Daoy (cell line): ENCODE measurements around the gene PHAX. TPM values are rescaled to one million over a fixed set of nuclear protein-coding genes. Genes with fewer than 3 reads are reported as not detected.
A peak's percentile ranks its signal among the peaks of the same experiment; 100 is the strongest.
"Not testable (repeated sequence)": the region's sequence is repeated elsewhere in the genome, so short reads cannot be mapped to it uniquely, and the experiment has no call there.

Experiments used
- DNase-seq: peaks from one replicate; pipeline ENCODE4 v3.0.0-alpha.2; 2015; ENCODE audit warnings: low read depth
- total RNA-seq: library from RNA; depleted of rRNA; stranded (reverse); fragments of >200 nt; shearing (Covaris generic); gene quantifications from 2 replicates; pipeline ENCODE4 v1.2.3, GENCODE V29; 2014

Gene PHAX
- total RNA-seq, 1 experiment from 2014 or later, result 85.0 TPM

DNA sequence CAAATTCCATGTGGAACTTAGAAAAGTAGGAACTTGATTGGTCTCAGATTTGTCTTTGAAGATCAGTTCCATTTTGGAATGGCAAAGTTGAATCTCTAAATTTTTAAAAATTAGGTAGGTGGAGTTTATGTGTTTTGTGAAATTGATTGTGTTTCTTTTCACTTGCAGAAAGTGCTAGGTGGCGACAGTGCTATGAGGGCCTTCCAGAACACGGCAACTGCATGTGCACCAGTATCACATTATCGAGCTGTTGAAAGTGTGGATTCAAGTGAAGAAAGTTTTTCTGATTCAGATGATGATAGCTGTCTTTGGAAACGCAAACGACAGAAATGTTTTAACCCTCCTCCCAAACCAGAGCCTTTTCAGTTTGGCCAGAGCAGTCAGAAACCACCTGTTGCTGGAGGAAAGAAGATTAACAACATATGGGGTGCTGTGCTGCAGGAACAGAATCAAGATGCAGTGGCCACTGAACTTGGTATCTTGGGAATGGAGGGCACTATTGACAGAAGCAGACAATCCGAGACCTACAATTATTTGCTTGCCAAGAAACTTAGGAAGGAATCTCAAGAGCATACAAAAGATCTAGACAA, 2.8 kb downstream of the PHAX start:
- DNase-seq, result no peak

DNA sequence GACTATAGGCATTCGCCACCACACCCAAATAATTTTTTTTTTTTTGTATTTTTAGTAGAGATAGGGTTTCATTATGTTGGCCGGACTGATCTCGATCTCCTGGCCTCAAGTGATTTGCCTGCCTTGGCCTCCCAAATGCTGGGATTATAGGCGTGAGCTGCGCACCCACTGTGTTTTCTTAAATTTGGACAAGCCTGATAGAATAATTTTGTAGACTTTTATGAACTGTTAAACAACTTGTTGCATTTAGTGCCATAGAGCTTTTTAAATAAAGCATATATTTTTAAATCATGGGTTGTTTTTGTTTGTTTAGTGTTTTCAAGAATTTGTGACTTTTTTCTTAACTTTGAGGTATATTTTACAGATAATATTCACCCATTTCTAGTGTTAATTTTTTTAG, 4.8 kb downstream of the PHAX start:
- no peak for DNase-seq

DNA sequence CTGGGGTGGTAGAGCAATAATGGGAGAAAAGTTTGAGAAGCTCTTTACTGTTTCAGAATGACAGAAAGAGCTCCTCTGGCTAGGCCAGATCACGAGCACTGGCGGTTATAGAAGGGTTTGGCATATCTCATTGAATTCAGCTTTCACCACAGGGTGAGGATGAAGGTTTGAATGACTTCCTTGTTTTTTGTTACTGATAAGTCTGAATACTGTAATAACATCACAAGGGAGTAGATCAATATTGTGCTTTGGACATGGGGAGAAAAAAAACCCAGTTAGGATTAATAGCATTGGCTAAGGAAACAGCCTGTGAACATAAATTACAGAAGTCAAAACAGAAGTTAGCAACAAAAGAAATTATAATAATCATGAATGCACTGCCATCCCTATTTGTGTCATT, 9.4 kb downstream of the PHAX start:
- no peak for DNase-seq

DNA sequence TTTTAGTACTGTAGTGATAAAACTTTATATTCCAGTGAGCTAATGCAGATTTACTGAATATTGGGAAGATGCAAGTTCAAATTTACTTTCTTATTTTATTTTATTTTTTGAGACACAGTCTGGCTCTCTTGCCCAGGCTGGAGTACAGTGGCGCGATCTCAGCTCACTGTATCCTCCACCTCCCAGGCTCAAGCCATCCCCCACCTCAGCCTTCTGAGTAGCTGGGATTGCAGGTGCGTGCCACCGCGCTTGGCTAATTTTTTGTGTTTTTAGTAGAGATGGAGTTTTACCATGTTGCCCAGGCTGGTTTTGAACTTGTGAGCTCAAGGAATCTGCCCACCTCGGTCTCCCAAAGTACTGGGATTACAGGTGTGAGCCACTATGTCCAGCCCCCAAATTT, 9.9 kb downstream of the PHAX start:
- no peak for DNase-seq

- DNase-seq, result no peak
These were observed 13.3 kb downstream of the PHAX start for GRCh38 chr5:126613941-126614592.

DNA sequence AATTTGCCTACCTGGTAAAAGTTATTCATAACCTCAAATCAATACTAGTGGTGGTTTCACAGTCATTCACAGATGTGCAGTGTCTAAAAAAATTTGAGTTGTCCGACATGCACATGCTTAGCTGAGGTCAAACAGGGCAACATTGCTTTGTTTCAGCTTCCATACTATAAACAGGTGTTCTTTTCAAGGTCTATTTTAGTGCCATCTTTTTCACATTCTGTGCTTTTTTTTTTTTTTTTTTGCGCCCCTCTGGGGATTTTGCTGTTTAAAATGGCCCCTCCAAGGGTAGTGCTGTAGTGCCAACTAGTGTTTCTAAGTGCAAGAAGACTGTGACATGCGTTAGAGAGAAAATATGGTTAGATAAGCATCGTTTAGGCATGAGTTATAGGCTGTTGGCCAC, 14.5 kb downstream of the PHAX start:
- DNase-seq, result no peak

DNA sequence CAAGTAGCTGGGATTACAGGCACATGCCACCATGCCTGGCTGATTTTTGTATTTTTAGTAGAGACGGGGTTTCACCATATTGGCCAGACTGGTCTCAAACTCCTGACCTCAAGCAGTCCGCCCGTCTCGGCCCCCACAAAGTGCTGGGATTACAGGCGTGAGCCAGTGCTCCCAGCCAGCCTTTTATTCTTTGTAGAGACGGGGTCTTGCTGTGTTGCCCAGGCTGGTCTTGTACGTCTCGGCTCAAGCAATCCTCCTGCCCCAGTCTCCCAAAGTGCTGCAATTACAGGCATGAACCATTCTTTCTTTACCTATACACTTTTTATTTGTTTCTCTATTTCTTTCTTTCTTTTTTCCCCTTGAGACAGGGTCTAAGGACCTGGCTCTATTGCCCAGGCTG, 16.9 kb downstream of the PHAX start:
- DNase-seq, result not testable (repeated sequence)

DNA sequence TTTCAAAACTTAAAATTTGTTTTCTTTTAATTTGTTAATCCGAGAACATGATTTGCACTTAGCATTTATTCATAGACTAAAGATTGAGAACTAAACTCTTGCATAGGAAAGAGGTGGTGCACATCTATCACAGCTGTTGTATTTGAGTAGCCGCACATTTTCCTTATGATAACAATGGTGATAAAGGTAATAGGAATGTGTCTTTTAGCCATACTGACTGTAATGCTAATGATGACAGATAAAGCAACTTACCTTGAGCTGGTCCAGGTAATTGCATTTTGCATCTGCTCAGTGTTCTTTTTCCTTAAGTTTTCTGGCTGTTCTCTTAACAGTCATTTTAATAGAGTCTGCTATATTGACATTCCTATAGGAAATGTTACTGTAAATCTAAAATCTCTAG, 19.0 kb downstream of the PHAX start:
- DNase-seq, result no peak

GRCh38 chr5:126624534-126624933, 23.8 kb downstream of the PHAX start:
- DNase-seq, result peak; percentile 67

DNA sequence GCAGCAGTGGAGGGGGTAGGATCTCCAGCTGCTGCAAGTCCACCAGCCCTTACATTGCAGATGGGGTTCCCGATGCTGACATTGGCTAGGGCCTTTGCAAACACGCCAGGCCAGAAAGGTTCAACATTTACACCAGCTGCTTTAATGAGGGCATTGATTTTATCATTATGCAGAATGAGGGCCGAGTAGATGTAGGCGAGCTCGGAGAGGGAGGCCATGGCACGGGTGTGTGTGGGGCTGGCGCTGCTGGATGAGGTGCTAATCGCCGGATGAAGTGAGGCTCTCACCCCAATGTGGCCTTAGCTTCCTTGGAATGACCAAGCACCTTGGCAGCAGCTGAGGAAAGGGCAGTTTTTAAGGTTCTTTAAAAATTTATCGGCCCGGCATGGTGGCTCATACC, 27.4 kb downstream of the PHAX start:
- no peak for DNase-seq

- no peak for DNase-seq
These were observed 31.2 kb downstream of the PHAX start for GRCh38 chr5:126631920-126632319.

DNA sequence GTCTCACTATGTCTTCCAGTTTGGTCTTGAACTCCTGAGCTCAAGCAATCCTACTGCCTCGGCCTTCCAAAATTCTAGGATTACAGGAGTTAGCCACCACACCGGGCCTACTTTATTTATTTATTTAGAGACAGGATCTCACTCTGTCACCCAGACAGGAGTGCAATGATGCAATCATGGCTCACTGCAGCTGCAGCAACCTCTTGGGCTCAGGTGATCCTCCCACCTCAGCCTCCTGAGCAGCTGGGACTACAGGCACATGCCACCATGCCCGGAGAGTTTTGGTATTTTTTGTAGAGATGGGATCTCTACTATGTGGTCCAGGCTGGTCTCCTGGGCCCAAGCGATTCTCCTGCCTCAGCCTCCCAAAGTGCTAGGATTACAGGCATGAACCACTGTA, 32.8 kb downstream of the PHAX start:
- DNase-seq, result no peak

DNA sequence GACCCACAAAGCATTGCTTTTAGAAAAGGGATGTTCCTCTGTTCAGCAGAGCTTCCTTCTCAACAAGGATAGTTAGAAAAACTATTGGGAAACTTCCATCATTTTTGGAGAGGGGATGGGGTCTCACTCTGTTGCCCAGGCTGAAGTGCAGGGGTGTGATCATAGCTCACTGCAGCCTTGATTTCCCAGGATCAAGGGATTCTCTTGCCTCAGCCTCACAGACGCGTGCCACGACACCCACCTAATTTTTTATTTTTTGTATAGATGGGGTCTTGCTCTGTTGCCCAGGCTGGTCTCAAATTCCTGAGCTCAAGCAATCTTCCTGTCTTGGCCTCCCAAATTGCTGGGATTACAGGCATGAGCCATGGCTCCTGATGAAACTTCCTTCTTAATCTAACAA, 34.8 kb downstream of the PHAX start:
- no peak for DNase-seq

DNA sequence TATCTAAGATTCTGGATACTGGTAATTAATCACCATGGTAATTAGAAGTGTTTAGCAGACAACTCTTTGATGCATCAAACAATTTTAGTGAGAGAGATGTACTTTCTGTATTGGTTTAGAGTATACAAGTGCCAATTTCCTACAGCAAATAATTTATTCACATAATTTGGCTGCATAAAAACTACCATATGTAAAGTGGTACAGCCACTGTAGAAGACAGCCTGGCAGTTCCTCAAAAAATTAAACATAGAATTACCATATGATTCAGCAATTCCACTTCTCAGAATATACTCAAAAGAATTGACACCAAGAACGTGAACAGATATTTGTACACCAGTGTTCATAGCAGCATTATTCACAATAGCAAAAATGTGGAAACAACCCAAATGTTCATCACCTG, 36.2 kb downstream of the PHAX start:
- DNase-seq, result no peak

GRCh38 chr5:126640866-126641265, 40.1 kb downstream of the PHAX start:
- DNase-seq, result no peak

DNA sequence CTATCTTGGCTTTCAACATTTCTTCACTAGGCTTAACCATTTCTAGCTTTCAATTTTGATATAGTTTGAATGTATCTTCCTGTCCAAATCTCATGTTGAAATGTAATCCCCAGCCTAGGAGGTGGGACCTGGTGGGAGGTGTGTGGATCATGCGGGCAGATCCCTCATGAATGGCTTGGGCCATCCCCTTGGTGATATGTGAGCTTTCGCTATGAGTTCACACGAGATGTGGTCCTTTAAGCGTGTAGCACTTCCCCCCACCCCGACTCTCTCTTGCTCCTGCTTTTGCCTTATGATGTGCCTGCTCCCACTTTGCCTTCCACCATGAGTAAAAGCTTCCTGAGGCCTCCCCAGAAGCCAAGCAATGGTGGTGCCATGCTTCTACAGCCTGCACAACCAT, 40.6 kb downstream of the PHAX start:
- DNase-seq, result no peak

GRCh38 chr5:126645132-126645531, 44.4 kb downstream of the PHAX start:
- DNase-seq, result no peak

DNA sequence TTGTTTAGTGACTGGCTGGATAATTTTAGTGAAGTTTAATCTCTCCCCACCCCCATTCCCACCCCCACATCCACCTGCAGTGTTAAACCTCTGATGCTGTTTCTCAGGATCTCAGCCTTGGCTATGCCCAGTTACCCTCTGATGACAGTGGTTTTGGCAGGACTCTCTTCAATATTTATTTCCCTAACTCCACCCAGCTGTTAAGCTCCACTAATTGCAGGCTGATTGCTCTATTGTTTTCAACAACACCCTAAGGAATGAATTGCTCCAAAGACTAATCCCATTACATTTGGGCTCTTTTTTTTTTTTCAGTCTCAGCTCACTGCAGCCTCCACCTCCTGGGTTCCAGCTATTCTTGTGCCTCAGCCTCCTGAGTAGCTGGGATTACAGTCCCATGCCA, 46.3 kb downstream of the PHAX start:
- DNase-seq, result no peak

DNA sequence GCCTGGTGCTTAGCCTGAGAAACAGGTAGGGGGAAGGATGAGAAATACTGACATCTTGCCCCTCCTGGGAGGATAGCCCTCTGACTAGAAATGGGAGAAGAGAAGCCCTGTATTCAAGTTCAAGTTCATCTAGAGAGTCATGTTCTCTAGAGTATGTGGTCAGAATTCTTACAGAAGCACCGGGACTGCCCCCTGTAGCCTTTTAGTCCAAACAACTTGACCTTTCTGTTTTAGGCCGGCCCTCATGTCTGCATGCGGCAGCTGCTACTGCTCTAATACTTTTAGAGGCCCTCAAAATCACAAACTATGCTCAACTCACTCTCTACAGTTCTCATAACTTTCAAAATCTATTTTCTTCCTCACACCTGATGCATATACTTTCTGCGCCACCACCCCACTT, 47.7 kb downstream of the PHAX start:
- DNase-seq, result no peak

DNA sequence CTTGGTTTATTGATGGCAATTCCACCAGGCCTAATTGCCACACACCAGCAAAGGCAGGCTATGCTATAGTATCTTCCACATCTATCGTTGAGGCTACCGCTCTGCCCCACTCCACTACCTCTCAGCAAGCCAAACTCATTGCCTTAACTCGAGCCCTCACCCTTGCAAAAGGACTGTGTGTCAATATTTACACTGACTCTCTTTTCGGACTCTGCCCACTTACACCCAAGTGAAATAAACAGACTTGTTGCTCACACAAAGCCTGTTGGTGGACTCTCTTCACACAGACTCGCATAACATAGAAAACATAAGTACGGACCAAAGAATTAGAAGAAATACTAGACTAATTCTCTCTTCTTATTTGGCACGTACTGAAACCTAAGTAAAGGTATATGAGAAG, 48.3 kb downstream of the PHAX start:
- DNase-seq, result not testable (repeated sequence)

DNA sequence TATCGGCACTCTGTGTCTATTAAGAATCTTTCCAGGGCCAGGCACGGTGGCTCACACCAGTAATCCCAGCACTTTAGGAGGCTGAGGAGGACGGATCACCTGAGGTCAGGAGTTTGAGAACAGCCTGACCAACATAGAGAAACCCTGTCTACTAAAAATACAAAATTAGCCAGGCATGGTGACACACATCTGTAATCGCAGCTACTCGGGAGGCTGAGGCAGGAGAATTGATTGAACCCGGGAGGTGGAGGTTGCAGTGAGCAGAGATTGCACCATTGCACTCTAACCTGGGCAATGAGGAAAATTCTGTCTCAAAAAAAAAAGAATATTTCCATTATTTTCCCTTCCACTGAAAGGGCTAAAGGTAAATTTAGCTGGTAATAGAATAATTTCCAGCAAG, 49.0 kb downstream of the PHAX start:
- not testable (repeated sequence) for DNase-seq

DNA sequence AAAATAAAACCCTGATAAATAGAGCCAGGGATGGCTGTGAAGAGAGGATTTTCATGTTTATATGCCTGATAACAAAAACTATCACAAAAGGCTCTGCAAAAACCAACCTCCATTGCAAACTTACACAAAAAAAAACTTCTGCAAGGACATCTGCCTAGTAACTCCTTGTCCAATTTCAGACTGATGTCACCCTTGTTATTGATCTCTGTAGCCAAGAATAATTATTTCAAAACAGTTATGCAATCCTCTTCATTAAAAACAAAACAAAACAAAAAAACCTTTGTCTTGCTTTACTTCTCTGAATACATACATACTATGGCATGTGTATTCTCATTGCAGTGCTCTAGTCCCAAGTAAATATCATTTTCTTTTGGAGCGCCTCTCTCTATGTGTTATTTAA, 49.7 kb downstream of the PHAX start:
- no peak for DNase-seq

GRCh38 chr5:126651013-126651577, 50.3 kb downstream of the PHAX start:
- DNase-seq, result no peak
